Panc1 (cell line): Measurements from ENCODE around the gene GLRX5. TPM values are rescaled to one million over a fixed set of nuclear protein-coding genes. Genes with fewer than 3 reads are reported as not detected.

ENCODE experiments used
- ATAC-seq: fragments of 200-7000 bp; cut with Tn5 transposase; 2 replicates; pipeline ENCODE4 v1.9.1; 2020; ENCODE audit warnings: mild to moderate bottlenecking, moderate library complexity
- BruUV-seq: library from RNA; stranded (reverse); fragments of 400-500 nt; replicated peaks from 2 replicates; lab custom pipeline; 2021; lab: Mats Ljungman, UMichigan
- CTCF ChIA-PET: fragments of 300-600 bp; sonication (Branson Sonifier 250); formaldehyde crosslinking; loops from one replicate; lab custom pipeline; 2022; ENCODE audit warnings: antibody characterized with exemption; lab: Charles Lee
- POLR2A ChIA-PET: fragments of 300-600 bp; sonication (Branson Sonifier 250); formaldehyde crosslinking; loops from one replicate; lab custom pipeline; 2022; ENCODE audit warnings: antibody characterized with exemption; lab: Charles Lee
- DNase-seq: peaks from one replicate; pipeline ENCODE4 v3.0.0-alpha.2; 2010; ENCODE audit warnings: low read depth, low spot score
- H3K27ac ChIP-seq: 2 replicates; pipeline ENCODE4 v1.5.1; 2011; ENCODE audit warnings: mild to moderate bottlenecking, low read length, inconsistent platforms
- H3K27me3 ChIP-seq: fragments of 200-500 bp; sonication (Bioruptor generic); 2 replicates; pipeline ENCODE4 v1.6.0; 2014; ENCODE audit warnings: low read length, inconsistent platforms; ENCODE audit not compliant: control insufficient read depth, insufficient read depth
- H3K36me3 ChIP-seq: fragments of 200-500 bp; sonication (Bioruptor generic); 2 replicates; pipeline ENCODE4 v1.5.1; 2014; ENCODE audit warnings: inconsistent platforms, mild to moderate bottlenecking, low read length, moderate library complexity; ENCODE audit not compliant: control insufficient read depth, insufficient read depth
- H3K4me1 ChIP-seq: 2 replicates; pipeline ENCODE4 v1.5.1; 2011; ENCODE audit warnings: inconsistent platforms, mild to moderate bottlenecking, low read length, moderate library complexity; ENCODE audit not compliant: control insufficient read depth, insufficient read depth
- H3K4me3 ChIP-seq, 2 experiments: 2 replicates each; pipeline ENCODE4 v1.5.1; 2011 to 2012; ENCODE audit warnings: low read depth in 2 of 2, low read length in 2 of 2, mild to moderate bottlenecking in 2 of 2, inconsistent platforms in 1 of 2, moderate library complexity in 1 of 2
- H3K9me3 ChIP-seq: fragments of 200-500 bp; sonication (Bioruptor generic); 2 replicates; pipeline ENCODE4 v1.5.1; 2014; ENCODE audit warnings: low read depth, mild to moderate bottlenecking, inconsistent platforms, low read length, moderate library complexity; ENCODE audit not compliant: control insufficient read depth, insufficient read depth
- CTCF ChIP-seq: fragments of 450-650 bp; IDR thresholded peaks from 2 replicates; pipeline ENCODE4 v1.5.1; 2017; ENCODE audit warnings: mild to moderate bottlenecking
- POLR2AphosphoS5 ChIP-seq: IDR thresholded peaks from 2 replicates; pipeline ENCODE4 v1.6.1; 2012; ENCODE audit warnings: mild to moderate bottlenecking, low read depth, low read length, moderate library complexity
- REST ChIP-seq, 2 experiments: IDR thresholded peaks; 2 replicates each; pipeline ENCODE4 v1.6.1; 2011 to 2012; ENCODE audit warnings: low read depth in 2 of 2, control low read depth in 1 of 2, low read length in 1 of 2, mild to moderate bottlenecking in 1 of 2, moderate library complexity in 1 of 2; ENCODE audit not compliant: insufficient read depth in 1 of 2
- SIN3A ChIP-seq: IDR thresholded peaks from 2 replicates; pipeline ENCODE4 v1.6.1; 2012; ENCODE audit warnings: low read depth, mild to moderate bottlenecking, low read length, moderate library complexity, borderline replicate concordance; ENCODE audit not compliant: insufficient read depth
- TCF7L2 ChIP-seq: IDR thresholded peaks from 2 replicates; pipeline ENCODE4 v1.6.1; 2011; ENCODE audit warnings: mild to moderate bottlenecking, low read depth, low read length, inconsistent platforms
- in situ Hi-C: cut with HindIII; loops from 2 replicates; pipeline ENCODE4 v1.10.0; 2016; ENCODE audit warnings: low sequenced_read_pairs, low pct_unique_long_range_greater_than_20kb
- intact Hi-C: fragments of 100-400 bp; cut with micrococcal nuclease; formaldehyde crosslinking; loops from one replicate; pipeline ENCODE4 v1.10.0; 2022; ENCODE audit not compliant: unreplicated experiment
- total RNA-seq: library from RNA; stranded (reverse); gene quantifications from one replicate; pipeline ENCODE4 v1.2.1, GENCODE V29; 2021; ENCODE audit not compliant: unreplicated experiment

GLRX5 gene
- total RNA-seq, 1 experiment from 2014 or later = 38.6 TPM

- intact Hi-C loops = no loop called here
- DNase-seq (no peak), ATAC-seq (no peak)
- CTCF ChIA-PET = no interaction called here
- Histone ChIP-seq H3K36me3 (no peaks in the 10 kb centered on the region), H3K4me3 (no peak overlapping the region), H3K27me3 (no peaks in the 10 kb centered on the region), H3K9me3 (no peaks in the 10 kb centered on the region), H3K4me1 (peaks cover 28% of the 10 kb centered on the region), H3K27ac (no peak overlapping the region)
- BruUV-seq = no TSS peak
- POLR2A ChIA-PET = no interaction called here
- in situ Hi-C loops = no loop called here
- no peak for TF ChIP-seq CTCF
- no peak for TF ChIP-seq SIN3A
- no peak for TF ChIP-seq POLR2AphosphoS5
- TF ChIP-seq TCF7L2 = no peak
- no peak for TF ChIP-seq REST (IDR thresholded peaks at IDR 0.05; ENCODE audit: insufficient read depth in 1 of 2, low read depth in 2 of 2, low read length in 1 of 2)
Measured at GRCh38 chr14:95548328-95548929, 13.6 kb downstream of the GLRX5 start.

DNA sequence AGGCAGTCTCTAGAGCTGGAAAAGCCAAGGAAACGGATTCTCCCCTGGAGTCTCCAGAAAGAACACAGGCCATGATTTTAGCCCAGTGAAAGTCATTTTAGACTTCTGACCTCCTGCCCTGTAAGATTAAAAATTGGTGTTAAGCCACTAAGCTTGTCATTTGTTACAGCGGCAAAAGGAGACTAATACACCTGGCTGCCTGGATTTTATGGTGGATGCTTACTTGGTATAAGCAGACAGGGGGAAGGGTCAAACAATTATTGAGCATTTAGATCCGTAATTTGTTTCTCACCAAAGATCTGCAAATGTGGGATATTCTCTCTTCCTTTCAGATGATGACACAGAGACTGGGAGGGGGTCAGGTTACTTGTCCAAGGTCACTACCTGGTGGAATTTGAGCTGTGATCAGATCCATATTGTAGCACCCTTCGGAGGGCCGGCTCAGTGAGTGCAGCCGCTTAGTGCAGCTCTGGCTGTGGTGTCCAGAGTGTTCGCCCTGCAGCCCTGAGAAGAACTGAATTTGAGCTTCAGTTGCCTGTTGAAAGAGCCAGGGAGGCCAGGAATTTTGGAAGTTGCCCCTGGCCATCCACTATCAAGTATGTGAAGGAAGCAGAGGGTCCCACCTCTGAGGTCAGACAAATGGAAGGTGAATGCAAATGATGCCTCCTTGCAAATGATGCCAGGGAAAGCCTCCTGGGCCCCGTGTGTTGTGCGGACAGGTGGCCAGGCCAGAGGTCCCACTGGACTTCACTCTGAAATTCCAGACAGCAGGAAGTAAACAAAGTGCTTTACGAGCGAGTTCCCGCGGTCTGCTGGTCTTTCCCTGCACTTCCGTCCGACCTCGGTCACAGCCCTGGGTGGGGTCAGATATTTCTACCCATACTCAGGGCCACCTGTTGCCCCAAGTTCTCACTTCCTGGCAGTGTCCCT lies 15.1 kb downstream of the GLRX5 start:
- H3K36me3 ChIP-seq = no peaks in the 10 kb centered on the region
- H3K4me3 ChIP-seq = no peak overlapping the region
- no TSS peak for BruUV-seq
- H3K9me3 ChIP-seq = no peaks in the 10 kb centered on the region
- no peaks in the 10 kb centered on the region for H3K27me3 ChIP-seq
- H3K27ac ChIP-seq = no peak overlapping the region
- ChIA-PET POLR2A (no interaction called here), CTCF (no interaction called here)
- DNase-seq (no peak), ATAC-seq (0 out of 2 replicates have a peak, but pooled peaks have one; percentile 43)
- H3K4me1 ChIP-seq = peaks cover 28% of the 10 kb centered on the region
- in situ Hi-C loops = no loop called here
- intact Hi-C loops = no loop called here
- no peak for TF ChIP-seq SIN3A
- TF ChIP-seq TCF7L2 = no peak
- TF ChIP-seq CTCF = no peak
- TF ChIP-seq REST (IDR thresholded peaks at IDR 0.05; ENCODE audit: insufficient read depth in 1 of 2, low read depth in 2 of 2, low read length in 1 of 2) = no peak
- no peak for TF ChIP-seq POLR2AphosphoS5
